Measurements from ENCODE around the gene GRIN2D.
"Not testable (repeated sequence)": the region's sequence is repeated elsewhere in the genome, so short reads cannot be mapped to it uniquely, and the experiment has no call there.

Gene GRIN2D

DNA sequence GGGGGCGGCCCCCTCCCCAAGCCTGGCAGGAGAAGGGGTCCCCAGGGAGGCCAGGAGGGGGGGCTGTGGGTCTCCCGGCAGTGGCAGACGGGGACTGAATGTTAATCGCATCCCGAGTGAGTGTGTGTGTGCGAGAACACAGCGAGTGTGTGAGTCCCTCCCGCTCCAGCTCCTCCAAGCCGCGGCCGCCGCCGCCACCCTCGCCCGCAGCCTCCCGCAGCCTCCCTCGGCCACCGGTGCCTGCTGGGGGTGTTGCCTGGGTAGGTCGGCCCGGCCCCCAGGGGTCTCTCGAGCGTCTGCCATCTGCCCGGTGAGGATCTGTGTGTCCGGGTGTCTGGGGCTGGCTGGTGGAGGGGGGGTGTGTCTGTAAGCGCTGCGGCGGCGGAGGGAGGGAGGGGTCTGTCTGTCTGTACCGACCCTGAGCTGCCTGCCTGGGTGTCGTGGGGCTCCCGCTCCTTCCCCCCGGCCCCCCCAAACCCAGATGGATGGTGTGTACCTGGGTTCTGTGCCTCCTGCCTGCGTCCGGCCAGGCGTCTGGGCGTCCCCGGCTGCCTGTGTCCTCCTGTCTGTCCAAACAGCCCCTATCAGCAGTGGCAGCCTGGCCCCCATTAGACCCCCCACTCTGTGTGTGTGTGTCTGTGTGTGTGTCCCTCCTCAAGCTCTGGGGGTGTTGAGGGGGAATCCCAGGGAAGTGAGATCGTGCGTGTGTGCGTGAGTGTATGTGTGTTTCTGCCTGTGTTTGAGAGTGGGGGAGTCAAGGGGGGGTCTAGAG lies at the start of gene GRIN2D:
TSS of gene GRIN2D (plus strand) at position 110 of the 772 bp plus-strand sequence. CDS start 4,725 bp downstream, outside the sequence.
- DNase-seq = no peak

DNA sequence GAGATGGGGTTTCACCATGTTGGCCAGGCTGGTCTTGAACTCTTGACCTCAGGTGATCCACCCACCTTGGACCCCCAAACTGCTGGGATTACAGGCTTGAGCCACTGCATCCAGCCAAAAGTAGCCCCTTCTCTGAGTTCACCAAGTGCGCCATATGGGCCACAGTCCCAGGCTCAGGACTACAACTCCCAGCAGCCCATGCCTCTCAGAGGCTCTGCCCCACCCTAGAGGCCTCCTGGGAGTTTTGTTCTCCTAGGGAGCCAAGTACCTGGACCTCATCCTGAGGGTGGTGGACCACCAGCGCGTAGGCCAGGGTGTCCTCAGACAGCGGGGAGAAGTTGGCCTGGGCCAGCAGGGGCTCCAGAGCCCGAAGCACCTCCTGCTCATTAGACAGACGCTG lies 48.6 kb upstream of the GRIN2D start:
- DNase-seq = no peak

DNA sequence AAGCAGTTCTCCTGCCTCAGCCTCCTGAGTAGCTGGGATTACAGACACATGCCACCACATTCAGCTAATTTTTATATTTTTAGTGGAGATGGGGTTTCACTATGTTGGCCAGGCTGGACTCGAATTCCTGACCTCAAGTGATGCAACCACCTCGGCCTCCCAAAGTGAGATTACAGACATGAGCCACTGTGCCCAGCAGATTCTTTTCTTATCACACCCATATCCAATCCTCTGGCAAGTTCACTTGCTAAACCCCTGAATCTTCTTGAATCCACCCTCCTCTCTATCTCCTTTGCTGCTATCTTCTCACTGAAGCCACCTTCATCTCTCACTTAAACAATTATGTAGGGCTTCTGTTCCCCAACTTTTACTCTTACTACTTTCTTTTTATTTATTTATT lies 47.3 kb upstream of the GRIN2D start:
- no peak for DNase-seq

DNA sequence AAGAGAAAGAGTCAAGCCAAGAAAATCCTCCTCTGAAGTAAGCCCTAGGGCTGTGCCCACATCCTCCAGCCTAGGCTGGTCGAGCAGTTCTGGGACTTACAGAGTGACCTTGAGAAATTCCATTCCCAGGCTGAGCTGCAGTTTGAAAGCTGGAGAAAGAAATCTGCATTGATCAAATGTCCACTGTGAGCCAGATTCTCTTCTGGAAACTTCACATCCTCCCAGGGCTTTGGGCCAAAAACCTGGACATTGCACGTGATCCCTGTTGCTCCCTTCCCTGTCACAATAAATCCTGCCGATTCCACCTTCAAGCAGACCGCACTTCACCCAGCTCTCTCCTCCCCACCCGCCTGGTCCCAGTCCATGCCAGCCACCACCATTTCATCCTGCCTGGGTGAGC lies 45.4 kb upstream of the GRIN2D start:
- no peak for DNase-seq

DNA sequence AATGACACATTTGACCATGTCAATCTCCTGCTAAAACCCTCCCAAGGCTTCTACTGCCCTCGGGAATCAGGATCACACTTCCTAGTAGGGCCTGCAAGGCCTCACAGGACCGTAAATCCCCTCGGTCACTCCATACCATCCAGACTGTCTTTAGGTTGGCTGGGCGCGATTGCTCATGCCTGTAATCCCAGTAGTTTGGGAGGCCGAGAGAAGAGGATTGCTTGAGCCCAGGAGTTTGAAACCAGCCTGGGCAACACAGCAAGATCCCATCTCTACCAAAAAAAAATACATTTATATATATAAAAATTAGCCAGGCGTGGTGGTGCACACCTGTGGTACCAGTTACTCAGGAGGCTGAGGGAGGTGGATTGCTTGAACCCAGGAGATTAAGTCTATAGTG lies 44.7 kb upstream of the GRIN2D start:
- DNase-seq = no peak

DNA sequence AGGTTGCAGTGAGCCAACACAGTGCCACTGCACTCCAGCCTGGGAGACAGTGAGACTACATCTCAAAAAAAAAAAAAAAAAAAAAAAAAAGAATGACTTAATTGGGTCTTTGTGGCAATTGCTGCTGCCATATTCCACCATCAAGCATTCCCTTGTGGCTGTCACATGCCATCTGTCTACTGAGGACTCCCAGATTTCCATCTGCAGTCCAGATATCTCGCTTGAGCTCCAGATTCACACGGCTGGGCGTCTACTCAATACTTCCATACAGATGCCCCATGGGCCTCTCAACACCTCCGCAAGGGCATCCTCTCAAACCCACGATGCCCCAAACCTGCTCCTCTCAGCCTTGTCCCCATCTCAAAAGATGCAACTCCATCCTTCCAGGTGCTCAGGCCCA lies 42.6 kb upstream of the GRIN2D start:
- no peak for DNase-seq

DNA sequence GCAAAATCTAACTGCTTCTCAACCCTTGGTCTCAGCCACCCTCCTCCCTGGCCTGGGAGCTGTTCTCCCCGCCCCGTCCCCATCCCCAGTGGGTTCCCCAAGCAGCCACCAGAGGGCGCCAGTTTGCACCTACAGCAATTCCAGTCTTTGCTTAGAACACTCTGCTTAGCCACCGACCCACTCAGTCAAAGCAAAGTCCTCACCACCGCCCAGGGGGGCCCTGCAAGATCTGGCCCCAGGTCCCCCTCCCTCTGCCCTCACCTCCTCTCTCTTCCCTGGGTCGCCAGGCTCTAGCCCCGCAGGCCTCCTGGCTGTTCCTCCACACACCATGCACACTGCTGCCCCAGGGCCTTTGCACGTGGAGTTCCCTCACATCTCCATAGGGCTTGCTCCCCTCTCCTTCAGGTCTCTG lies 42.1 kb upstream of the GRIN2D start:
- DNase-seq = no peak

DNA sequence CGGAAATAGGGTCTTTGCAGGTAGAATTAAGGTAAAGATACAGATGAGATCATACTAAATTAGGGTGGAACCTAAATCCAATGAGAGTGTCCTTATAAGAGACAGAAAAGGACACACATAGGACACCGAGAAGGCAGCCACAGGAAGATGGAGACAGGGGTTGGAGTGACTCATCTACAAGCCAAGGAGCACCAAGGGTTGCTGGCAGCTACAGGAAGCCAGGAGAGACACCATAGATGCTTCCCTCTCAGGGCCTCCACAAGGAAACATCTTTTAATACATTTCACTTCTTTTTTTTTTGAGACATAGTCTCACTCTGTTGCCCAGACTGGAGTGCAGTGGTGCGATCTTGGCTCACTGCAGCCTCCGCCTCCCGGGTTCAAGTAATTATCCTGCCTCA lies 39.8 kb upstream of the GRIN2D start:
- no peak for DNase-seq

DNA sequence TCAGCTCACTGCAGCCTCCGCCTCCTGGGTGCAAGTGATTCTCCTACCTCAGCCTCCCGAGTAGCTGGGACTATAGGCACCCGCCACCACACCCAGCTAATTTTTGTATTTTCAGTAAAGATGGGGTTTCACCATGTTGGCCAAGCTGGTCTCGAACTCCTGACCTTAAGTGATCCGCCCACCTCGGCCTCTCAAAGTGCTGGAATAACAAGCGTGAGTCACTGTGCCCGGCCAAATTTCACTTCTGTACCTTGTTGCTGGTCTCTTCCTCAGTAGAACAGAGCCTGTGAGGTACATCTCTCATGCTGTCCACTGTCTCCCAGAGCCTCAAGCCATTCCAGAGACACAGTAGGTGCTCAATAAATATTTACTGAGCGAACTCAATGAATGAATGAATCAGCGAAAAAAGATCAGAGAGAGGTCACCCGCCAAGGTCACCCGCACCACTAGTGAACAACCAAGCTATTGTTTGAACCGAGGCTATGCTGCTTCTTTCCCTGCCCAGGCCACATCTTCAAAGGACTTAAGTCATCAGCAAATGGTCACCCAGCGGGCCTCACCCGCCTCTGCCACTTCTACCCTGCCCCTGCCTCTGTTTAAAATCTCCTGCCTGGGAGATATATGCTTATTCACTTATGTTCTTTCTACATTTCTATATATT lies 39.0 kb upstream of the GRIN2D start:
- DNase-seq = no peak

DNA sequence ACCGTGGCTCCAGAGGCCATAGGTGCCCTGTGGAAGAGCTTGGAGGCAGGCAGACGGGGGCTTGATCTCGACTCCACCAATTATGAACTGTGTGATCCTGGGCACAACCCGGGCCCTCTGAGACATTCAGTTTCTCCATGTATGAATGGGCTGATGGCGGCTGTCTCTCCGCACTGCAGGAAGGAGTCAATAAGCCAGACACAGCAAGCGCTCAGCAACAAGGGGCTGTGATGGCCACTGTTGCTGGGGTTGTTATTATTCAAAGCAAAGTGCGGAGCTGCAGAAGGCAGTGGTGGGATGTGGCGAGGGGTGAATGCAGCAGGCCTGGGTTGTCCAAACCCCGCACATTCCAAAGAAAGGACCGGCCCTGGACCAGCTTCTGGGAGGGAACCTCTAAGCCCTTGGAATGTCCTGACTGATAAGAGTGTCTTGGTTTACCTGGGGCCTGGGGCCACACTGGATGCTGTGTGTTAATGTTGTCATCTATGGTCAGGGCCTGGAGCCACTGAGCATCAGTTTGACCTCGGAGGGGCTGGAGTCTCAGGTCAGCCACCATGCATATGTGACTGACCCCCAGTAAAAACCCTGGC lies 38.0 kb upstream of the GRIN2D start:
- no peak for DNase-seq

DNA sequence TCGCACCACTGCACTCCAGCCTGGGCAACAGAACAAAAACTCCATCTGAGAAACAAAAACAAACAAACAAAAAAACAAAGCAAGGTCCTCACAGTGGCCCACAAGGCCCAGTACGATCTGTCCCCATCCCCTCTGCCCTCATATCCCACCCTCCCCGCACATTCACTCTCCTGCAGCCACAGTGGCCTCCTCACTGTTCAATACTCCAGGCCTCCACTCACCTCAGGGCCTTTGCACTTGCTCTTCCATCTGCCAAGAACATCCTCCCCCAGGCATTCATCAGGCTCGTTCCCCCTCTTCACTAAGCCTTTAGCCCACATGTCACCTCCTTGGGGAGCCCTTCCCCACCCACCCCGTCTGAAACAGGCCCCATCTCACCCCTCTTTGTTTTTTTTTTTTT lies 34.3 kb upstream of the GRIN2D start:
- no peak for DNase-seq

DNA sequence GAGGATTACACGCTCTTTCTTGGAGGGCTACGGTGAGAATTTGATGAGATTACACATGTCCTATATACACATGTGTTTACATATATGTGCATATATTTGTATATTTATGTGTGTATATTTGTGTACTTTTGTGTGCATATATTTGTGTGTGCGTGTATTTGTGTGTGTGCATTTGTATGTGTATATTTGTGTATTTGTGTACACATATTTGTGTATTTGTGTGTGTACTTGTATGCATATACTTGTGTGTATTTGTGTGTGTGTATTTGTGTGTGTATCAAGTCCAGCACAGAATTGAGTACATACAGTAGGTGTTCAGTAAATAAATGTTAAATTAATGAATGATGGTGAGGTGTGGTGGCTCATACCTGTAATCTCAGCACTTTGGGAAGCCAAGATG lies 31.6 kb upstream of the GRIN2D start:
- DNase-seq = no peak

DNA sequence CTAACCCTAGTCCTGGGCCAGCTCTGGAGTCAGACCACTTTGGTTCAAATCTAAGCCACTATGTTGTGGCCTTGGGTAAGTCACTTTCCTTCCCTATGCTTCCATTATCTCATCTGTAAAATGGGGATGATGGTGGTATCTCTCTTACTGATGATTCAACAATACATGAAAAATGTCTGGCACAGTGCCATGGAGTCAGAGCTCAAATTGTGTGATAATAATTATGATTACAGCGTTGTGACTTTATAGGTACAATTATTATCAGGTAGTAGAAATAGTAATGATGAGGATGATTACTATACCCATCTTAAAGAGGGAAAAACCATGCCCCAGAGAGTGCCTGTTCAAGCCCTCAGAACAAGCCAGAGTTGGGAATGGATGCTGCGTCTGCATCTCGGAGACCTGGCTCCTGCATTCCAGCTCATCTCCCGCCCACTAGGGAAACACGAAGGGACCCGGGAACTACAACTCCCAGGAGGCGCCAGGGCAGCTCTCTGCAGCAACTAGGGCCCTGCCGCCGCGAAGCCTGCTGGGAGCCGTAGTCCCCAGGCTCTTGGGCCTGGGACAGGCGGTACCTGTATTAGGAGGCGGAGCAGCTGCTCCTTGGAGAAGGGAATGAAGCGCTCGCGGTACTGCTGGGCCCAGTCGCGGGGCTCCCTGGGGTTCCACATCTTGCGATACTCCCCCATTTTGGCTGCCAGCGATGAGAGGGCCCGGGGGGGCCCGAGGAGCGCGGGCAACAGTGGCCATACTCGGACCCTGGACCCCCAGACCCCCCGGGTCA lies 30.6 kb upstream of the GRIN2D start:
- DNase-seq = peak; percentile 96

DNA sequence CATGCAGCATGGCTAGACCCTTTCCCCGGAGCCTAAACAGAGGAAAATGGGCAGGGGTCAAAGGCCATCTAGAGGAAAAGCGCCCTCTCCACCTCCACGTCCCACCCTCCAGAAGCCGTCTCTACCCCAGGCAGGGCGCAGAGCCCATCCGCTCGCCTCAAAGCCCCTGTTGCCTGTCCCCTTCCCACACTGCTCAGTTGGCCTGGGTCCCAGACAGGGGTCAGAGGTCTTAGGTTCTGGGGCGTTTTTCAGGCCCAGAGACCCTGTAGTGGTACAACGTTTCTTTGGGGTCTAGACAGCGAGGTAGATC lies 30.0 kb upstream of the GRIN2D start:
- no peak for DNase-seq

DNA sequence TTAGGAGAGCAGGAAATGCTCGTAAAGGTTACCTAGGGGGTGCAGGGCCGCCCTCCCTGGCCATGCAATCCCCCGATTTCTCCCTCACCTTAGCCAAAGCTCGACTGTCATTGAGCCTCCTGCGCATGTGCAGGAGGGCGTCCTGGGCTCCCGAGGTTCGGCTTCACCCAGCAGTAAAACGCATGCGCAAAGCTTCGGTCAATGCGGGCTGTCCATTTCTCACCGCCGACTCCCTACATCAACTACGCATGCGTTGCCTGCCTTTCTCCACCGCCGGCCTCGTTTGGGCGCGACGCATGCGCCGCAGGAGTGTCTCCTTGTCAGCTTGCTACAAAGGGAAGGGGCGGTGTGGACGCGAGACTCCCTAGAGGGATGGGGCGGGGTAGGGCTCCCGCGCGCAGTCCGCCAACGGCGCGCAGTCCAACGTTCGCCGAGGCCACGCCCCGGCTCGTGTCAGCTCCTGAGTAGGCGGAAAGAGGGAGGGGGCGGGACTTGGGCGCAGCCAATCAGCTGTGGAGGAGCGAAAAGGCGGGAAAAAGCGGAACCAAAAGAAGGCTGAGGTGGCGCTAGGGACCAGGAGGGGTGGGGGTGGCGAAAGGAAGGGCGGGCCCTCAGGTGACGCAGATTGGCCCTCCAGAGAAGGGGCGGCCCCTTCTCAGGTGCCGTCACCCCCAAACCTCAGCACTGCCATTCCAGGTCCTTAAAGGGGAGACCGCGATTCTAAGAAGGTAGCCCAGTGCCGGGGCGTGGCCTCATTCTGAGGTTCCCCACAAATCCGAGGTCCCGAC lies 29.5 kb upstream of the GRIN2D start, which contains the start of the genes SYNGR4 and TMEM143:
TSS of gene SYNGR4 (plus strand) at position 558 of the 788 bp plus-strand sequence. CDS start 1,476 bp downstream, outside the sequence.
TSS of gene TMEM143 (minus strand) at position 131 of the 788 bp plus-strand sequence. CDS start at position 111, 20 bp downstream.
- DNase-seq = peak; percentile 99

DNA sequence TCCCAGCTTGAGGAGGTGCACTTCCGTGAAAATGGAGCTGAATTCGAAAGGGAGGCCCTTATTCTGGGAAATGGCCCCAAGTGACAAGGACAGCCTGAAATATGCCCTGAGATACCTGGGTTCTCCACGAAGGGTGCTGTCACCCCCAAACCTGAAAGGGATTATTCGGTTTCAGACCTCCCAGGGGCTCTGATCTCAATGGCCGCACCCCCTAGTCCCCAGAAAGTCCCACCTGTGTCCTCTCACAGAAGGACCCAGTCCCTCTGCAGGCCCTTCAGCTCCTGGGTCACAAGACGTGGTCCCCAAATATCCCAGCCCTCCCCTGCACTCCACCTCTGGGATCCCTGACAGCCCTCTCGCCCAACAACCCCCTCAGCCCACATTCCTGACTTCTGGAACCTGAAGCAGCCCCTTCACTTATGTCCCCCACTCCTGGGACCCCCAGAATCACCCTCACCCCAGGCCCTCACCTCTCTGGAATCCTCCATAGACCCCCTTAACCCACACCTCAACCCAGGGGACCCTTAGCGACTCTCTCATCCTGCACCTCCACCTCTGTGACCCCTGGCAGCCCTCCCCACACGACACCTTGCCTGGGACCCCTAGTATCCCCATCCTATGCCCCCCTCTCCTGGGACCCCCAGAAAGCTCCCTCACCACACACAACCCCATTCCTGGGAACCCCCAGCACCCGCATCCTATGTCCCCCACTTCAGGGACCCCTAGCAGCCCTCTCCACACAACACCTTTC lies 28.7 kb upstream of the GRIN2D start:
- no peak for DNase-seq

DNA sequence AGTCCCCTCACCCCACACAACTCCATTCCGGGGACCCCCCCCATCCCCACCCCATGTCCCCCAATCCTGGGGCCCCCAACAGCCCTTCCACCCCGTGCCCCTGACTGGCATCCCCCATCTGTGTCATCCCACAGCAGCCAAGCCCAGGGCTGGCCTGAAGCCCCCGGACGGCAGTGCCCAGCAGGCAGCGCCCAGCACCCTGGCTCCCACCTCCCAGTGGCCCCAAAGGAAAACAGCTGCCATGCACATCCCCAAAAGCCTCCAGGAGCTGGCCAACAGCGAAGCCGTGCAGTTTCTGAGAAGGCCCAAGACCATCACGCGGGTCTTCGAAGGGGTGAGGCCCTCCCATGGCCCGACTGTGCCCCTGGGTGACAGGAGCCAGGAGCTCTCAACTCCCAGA lies 27.9 kb upstream of the GRIN2D start:
- no peak for DNase-seq

DNA sequence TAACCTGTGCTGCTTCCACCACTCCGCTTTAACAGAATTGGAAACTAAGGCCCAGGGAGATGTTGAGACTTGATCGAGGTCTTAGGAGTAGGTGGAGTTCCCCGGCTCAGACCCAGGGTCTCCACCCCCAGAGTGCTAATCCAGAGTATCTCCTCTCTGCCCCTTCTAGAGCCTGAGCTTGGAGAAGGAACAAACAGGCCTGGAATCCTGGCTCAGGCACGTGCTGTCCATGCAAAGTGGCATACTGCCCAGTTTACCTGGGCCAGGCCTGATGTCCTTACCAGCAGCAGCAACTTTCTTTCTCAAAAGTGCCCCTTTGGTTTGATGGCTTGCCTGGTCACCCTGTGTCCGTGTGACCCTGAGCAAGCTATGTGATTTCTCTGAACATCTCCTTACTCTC lies 25.6 kb upstream of the GRIN2D start:
- DNase-seq = no peak

DNA sequence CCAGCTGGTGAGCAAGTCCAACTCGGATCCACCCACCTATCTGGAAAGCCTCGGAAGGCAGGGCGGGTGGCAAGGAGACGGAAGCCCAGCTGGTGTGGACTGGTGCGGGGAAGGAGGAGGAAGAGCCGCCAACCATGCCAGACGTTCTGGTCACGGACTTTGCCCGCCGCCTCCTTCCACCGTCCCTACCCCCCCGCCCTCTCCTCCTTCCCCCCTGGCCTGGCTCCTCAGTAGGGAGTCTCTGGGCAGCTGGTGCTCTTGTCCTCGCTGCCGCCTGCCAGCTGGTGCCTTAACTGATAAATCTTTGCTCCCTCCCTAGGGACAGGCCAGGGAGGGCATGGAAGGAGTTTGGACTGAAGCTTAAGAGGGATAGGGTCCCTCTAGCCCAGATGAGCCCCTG lies 24.5 kb upstream of the GRIN2D start:
- DNase-seq = peak; percentile 39

DNA sequence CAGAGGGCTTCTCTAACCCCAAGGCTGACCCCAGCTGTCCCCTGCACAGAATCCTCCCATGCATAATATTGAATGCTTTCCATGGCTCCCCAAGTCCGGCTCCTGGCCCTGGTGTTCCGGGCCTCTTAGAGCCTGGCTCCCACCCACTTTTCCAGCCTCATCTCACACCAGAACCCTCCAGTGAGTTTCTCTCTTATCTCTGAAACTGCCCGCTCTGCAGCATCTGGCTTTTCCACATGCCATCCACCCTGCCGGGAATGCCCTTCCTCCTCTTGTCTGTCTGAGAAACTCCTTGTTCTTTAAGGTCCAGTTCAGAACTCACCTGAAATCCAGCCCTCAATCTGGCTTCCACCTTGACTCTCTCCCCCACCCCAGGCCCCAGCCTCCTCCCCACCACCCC lies 22.5 kb upstream of the GRIN2D start:
- no peak for DNase-seq

DNA sequence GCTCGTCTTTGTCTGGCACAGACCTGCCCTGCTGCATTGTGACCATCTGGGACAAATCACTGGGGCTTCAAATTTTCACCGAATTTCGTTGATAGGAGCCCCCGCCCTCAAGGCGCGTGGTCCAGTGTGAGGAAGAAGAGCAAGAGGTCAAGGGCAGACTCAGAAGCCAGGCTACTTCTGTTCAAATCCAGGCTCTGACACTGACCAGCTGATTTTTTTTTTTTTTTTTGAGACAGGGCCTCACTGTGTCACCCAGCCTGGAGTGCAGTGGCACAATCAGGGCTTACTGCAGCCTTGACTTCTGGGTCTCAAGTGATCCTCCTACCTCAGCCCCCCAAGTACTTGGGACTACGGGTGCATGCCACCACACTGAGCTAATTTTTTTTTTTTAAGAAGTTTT lies 22.1 kb upstream of the GRIN2D start:
- no peak for DNase-seq

DNA sequence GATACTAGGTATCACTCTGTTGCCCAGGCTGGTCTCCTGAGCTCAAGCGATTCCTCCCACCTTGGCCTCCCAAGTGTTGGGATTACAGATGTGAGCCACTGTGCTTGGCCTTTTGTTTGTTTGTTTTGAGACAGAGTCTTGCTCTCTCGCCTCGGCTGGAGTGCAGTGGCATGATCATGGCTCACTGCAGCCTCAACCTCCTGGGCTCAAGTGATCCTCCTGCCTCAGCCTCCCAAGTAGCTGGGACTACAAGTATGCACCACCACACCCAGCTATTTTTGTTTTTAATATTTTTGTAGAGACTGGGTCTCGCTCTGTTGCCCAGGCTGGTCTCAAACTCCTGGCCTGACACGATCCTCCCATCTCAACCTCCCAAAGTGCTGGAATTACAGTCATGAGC lies 21.7 kb upstream of the GRIN2D start:
- not testable (repeated sequence) for DNase-seq

Data from NCI-H510A (cell line).